Caco-2 (cell line): Measurements from ENCODE around the gene UNC5A. TPM values are rescaled to one million over a fixed set of nuclear protein-coding genes. Genes with fewer than 3 reads are reported as not detected.

ENCODE experiments used
- BruUV-seq: library from RNA; stranded (reverse); fragments of 400-500 nt; replicated peaks from 2 replicates; lab custom pipeline; 2021; lab: Mats Ljungman, UMichigan
- CTCF ChIA-PET: fragments of 300-600 bp; sonication (Branson Sonifier 250); formaldehyde crosslinking; loops from one replicate; lab custom pipeline; 2022; ENCODE audit warnings: antibody characterized with exemption; lab: Charles Lee
- POLR2A ChIA-PET: fragments of 300-600 bp; sonication (Branson Sonifier 250); formaldehyde crosslinking; loops from one replicate; lab custom pipeline; 2022; ENCODE audit warnings: antibody characterized with exemption; lab: Charles Lee
- DNase-seq, 2 experiments: peaks; one replicate each; pipeline versions ENCODE4 v3.0.0 to v3.0.0-alpha.2; 2020 to 2022
- H3K27me3 ChIP-seq: replicated peaks from 2 replicates; pipeline ENCODE4 v1.6.0; 2011; ENCODE audit warnings: low read length; ENCODE audit not compliant: control insufficient read depth, insufficient read depth
- H3K36me3 ChIP-seq: 2 replicates; pipeline ENCODE4 v1.5.1; 2011; ENCODE audit warnings: low read length; ENCODE audit not compliant: control insufficient read depth, insufficient read depth
- H3K4me1 ChIP-seq: fragments of 250-450 bp; sonication (Bioruptor Pico); 2 replicates; pipeline ENCODE4 v1.5.1; 2020; ENCODE audit warnings: mild to moderate bottlenecking
- H3K4me3 ChIP-seq: 2 replicates; pipeline ENCODE4 v1.5.1; 2011; ENCODE audit warnings: low read depth, mild to moderate bottlenecking, control low read depth, low read length
- H3K9me3 ChIP-seq: fragments of 250-450 bp; sonication (Bioruptor Pico); 2 replicates; pipeline ENCODE4 v1.5.1; 2020; ENCODE audit warnings: mild to moderate bottlenecking, moderate library complexity
- H3K27ac Mint-ChIP-seq: one replicate; pipeline ENCODE4 v1.8.0; 2022; ENCODE audit warnings: mixed read lengths; ENCODE audit not compliant: unreplicated experiment
- H3K27me3 Mint-ChIP-seq: one replicate; pipeline ENCODE4 v1.8.0; 2022; ENCODE audit warnings: mixed read lengths; ENCODE audit not compliant: insufficient read depth, unreplicated experiment
- H3K36me3 Mint-ChIP-seq: one replicate; pipeline ENCODE4 v1.8.0; 2022; ENCODE audit warnings: mild to moderate bottlenecking, mixed read lengths; ENCODE audit not compliant: insufficient read depth, unreplicated experiment
- H3K4me1 Mint-ChIP-seq: one replicate; pipeline ENCODE4 v1.8.0; 2022; ENCODE audit warnings: low read depth, mixed read lengths; ENCODE audit not compliant: unreplicated experiment
- H3K4me3 Mint-ChIP-seq: one replicate; pipeline ENCODE4 v1.8.0; 2022; ENCODE audit warnings: mild to moderate bottlenecking, moderate library complexity, mixed read lengths; ENCODE audit not compliant: unreplicated experiment
- H3K9me3 Mint-ChIP-seq: one replicate; pipeline ENCODE4 v1.8.0; 2022; ENCODE audit warnings: mixed read lengths; ENCODE audit not compliant: unreplicated experiment
- CTCF ChIP-seq, 2 experiments: fragments of 200-600 bp in 1 of 2; IDR thresholded peaks; 1 replicate in 1 of 2; 2 replicates in 1 of 2; pipeline versions ENCODE4 v1.5.1 to v1.8.0; 2011 to 2022; ENCODE audit warnings: antibody characterized with exemption in 1 of 2, control low read depth in 1 of 2, inconsistent platforms in 1 of 2, low read depth in 1 of 2, low read length in 1 of 2, mild to moderate bottlenecking in 1 of 2, moderate library complexity in 1 of 2; ENCODE audit not compliant: insufficient read depth in 1 of 2, severe bottlenecking in 1 of 2, unreplicated experiment in 1 of 2
- intact Hi-C: fragments of 100-400 bp; cut with micrococcal nuclease; formaldehyde crosslinking; loops from one replicate; pipeline ENCODE4 v1.10.0; 2022; ENCODE audit not compliant: unreplicated experiment
- total RNA-seq: library from RNA; stranded (reverse); gene quantifications from 2 replicates; pipeline ENCODE4 v1.2.3, GENCODE V29; 2022

The UNC5A gene
- total RNA-seq, 1 experiment from 2014 or later, result not detected

DNA sequence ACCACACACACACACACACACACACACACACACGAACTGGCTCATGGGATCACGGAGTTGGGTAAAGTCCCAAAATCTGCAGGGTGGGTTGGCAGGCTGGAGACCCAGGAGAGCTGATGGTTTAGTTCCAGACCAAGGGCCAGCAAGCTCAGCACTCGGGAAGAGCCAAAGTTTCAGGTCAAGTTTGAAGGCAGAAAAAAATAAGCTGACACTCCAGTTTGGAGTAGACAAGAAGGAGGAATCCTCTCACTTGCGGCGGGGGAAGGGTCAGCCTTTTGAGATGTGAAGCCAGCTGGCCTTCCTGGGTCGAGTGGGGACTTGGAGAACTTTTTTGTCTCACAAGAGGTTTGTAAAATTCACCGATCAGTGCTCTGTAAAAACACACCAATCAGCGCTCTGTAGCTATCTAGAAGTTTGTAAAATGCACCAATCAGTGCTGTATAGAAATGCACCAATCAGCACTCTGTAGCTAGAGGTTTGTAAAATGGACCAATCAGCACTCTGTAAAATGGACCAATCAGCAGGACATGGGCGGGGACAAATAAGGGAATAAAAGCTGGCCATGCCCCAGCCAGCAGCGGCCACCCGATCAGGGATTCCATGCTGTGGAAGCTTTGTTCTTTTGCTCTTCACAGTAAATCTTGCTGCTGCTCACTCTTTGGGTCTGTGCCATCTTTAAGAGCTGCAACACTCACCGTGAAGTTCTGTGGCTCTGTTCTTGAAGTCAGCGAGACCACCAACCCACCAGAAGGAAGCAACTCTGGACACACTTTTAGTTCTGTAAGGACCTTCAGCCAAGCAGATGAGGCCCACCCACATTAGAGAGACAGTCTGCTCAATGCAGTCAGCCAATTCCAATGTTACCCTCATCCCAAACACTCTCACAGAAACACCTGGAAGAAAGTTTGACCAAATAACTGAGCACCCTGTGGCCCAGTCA, 37.8 kb upstream of the UNC5A start:
- Mint-ChIP-seq H3K36me3 (no peaks in the 10 kb centered on the region), H3K27me3 (peaks cover 26% of the 10 kb centered on the region), H3K4me3 (no peak overlapping the region), H3K4me1 (no peaks in the 10 kb centered on the region), H3K9me3 (no peaks in the 10 kb centered on the region), H3K27ac (no peak overlapping the region)
- no peak overlapping the region for H3K4me3 ChIP-seq
- TF ChIP-seq CTCF (IDR thresholded peaks at IDR 0.05; ENCODE audit: insufficient read depth in 1 of 2, low read depth in 1 of 2, low read length in 1 of 2, severe bottlenecking in 1 of 2, unreplicated experiment in 1 of 2), result no peak
- CTCF ChIA-PET, result no interaction called here
- no peaks in the 10 kb centered on the region for H3K9me3 ChIP-seq
- intact Hi-C loops, result no loop called here
- no peak for DNase-seq
- no peaks in the 10 kb centered on the region for H3K36me3 ChIP-seq
- BruUV-seq, result no TSS peak
- H3K4me1 ChIP-seq, result no peaks in the 10 kb centered on the region
- POLR2A ChIA-PET, result interaction anchor here (0.6 kb wide), 1 partner anchor 312 kb away, joined by 3 read pairs; no protein-coding TSS in a partner anchor
- no peaks in the 10 kb centered on the region for H3K27me3 ChIP-seq

GRCh38 chr5:176773408-176774035, 36.8 kb upstream of the UNC5A start:
- no TSS peak for BruUV-seq
- CTCF ChIA-PET, result no interaction called here
- POLR2A ChIA-PET, result no interaction called here

More at GRCh38 chr5:176773408-176774035, 36.8 kb upstream of the UNC5A start:
- Histone ChIP-seq H3K27me3 (no peaks in the 10 kb centered on the region), H3K4me1 (no peaks in the 10 kb centered on the region), H3K9me3 (no peaks in the 10 kb centered on the region), H3K36me3 (no peaks in the 10 kb centered on the region), H3K4me3 (no peak overlapping the region)
- Mint-ChIP-seq H3K4me3 (no peak overlapping the region), H3K27ac (no peak overlapping the region), H3K4me1 (no peaks in the 10 kb centered on the region), H3K9me3 (no peaks in the 10 kb centered on the region), H3K36me3 (no peaks in the 10 kb centered on the region), H3K27me3 (peaks cover 25% of the 10 kb centered on the region)
- no peak for DNase-seq
- intact Hi-C loops, result no loop called here
- TF ChIP-seq CTCF (IDR thresholded peaks at IDR 0.05; ENCODE audit: insufficient read depth in 1 of 2, low read depth in 1 of 2, low read length in 1 of 2, severe bottlenecking in 1 of 2, unreplicated experiment in 1 of 2), result no peak
